DOHH2 (cell line): ENCODE measurements around the gene HS3ST4.

Experiments used
- CTCF ChIP-seq: fragments of 200-600 bp; sonication (generic); IDR thresholded peaks from one replicate; pipeline ENCODE4 v1.5.1; 2014; ENCODE audit warnings: antibody characterized with exemption, mild to moderate bottlenecking, low read depth, low read length; ENCODE audit not compliant: poor library complexity, severe bottlenecking
- EZH2phosphoT487 ChIP-seq: fragments of 200-600 bp; sonication (generic); IDR thresholded peaks from 2 replicates; pipeline ENCODE4 v1.6.1; 2017; ENCODE audit warnings: borderline replicate concordance, mild to moderate bottlenecking, antibody characterized with exemption, low read length, moderate library complexity, mixed read lengths

DNA sequence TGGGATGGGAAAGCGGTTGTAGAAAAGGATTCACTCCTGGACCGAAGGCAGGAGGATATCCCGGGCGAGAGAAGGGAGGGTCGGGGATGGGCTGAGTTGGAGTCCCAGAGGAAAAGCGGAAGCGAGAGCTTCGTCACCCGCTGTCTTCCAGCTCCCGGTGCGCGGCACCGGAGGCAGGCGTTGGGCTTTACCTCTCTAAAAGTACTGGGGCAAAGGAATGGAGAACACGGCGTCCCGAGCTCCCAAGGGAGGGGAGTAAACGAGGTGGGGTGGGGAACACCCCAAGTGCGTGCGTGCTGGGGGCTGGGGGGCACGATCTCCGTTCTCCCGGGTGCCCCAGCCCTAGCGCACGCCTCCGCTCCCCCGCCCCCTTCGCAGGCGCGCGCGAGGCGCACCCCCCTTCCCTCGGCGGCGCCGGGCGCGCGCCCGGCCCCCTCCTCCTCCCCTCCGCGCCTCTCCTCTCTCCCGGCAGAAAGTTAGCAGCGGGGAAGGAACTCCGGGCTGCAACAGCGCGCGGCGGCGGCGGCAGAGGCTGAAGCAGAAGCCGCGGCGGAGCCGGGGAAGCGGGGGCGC is at the start of gene HS3ST4:
- no peak for TF ChIP-seq CTCF
- TF ChIP-seq EZH2phosphoT487 = no peak
